ENCODE measurements around the gene FTSJ3. TPM values are rescaled to one million over a fixed set of nuclear protein-coding genes. Genes with fewer than 3 reads are reported as not detected.

The FTSJ3 gene
- total and polyA plus RNA-seq, 10 of the 15 experiments (the other 5 are each of a cell fraction or from before 2014, with no cell fraction given): 17.2 to 79.2 (median 50.4) TPM

GRCh38 chr17:63820963-63821561 is 6.4 kb downstream of the FTSJ3 start:
- no peak for FAIRE-seq
- peak; percentile 56 for TF ChIP-seq POLR2AphosphoS5 (IDR thresholded peaks at IDR 0.05; ENCODE audit: low read length)
- TF ChIP-seq FOS (IDR thresholded peaks at IDR 0.05; ENCODE audit: borderline replicate concordance, extremely low read depth, insufficient read length): no peak
- TF ChIP-seq TCF7 (IDR thresholded peaks at IDR 0.05; ENCODE audit: borderline replicate concordance): no peak
- no peak for TF ChIP-seq TBL1XR1 (IDR thresholded peaks at IDR 0.05; ENCODE audit: low read depth, low read length)

GRCh38 chr17:63819585-63820537 is 7.6 kb downstream of the FTSJ3 start:
- H3K79me2 ChIP-seq (ENCODE audit: control insufficient read depth, insufficient read depth, low read length): no peaks in the 10 kb centered on the region; the same call in 1 of the 2 replicates
- in situ Hi-C loops (cut with MboI): no loop called here
- H3K4me1 ChIP-seq (ENCODE audit: control insufficient read depth, insufficient read depth, low read length): no peaks in the 10 kb centered on the region
- DNase-seq (ENCODE audit: low read depth, low spot score): no peak
- H3K4me3 ChIP-seq: no peak overlapping the region
- SMC1A ChIA-PET (ENCODE audit: uncharacterized antibody, unreplicated experiment): no interaction called here
- no peak overlapping the region for H3K27ac ChIP-seq (ENCODE audit: control insufficient read depth, insufficient read depth)
- BruUV-seq (replicated peaks): TSS peak; percentile 61
- no peaks in the 10 kb centered on the region for H3K27me3 ChIP-seq (replicated peaks in 1 of 2; ENCODE audit: control insufficient read depth in 2 of 2, insufficient read depth in 2 of 2, low read length in 1 of 2)
- 69% methylated on average over 20 of the region's 21 CpGs for WGBS (ENCODE audit: insufficient coverage, insufficient replicate concordance, low lambda C conversion rate, missing lambda C conversion rate)
- no peak overlapping the region for H3K9ac ChIP-seq (ENCODE audit: control insufficient read depth, insufficient read depth, low read length)
- FAIRE-seq: no peak
- intact Hi-C loops (cut with micrococcal nuclease; ENCODE audit: unreplicated experiment): no loop called here
- CTCF ChIA-PET: interaction anchor here (1.6 kb wide), 1 partner anchor 8 kb away, joined by 4 read pairs; no protein-coding TSS in a partner anchor
- ATAC-seq: no peak
- H2AFZ ChIP-seq (ENCODE audit: control insufficient read depth, low read depth, low read length): no peak overlapping the region
- H3K9me3 ChIP-seq (replicated peaks; ENCODE audit: control insufficient read depth, insufficient read depth, low read length): no peaks in the 10 kb centered on the region
- POLR2A ChIA-PET: interaction anchor here (0.5 to 1.0 kb wide), 2 partner anchors 20 to 22 kb away, joined by 3 to 5 read pairs; no protein-coding TSS in a partner anchor
- H3K4me2 ChIP-seq (ENCODE audit: control insufficient read depth, insufficient read depth): no peak overlapping the region
- no peaks in the 10 kb centered on the region; the same call in 1 of the 2 replicates for H4K20me1 ChIP-seq (ENCODE audit: control insufficient read depth, insufficient read depth)
- peaks cover 43 to 49% of the 10 kb centered on the region in 2 experiments for H3K36me3 ChIP-seq (ENCODE audit: control insufficient read depth in 2 of 2, insufficient read depth in 2 of 2, low read length in 1 of 2)
- RAD21 ChIA-PET (ENCODE audit: unreplicated experiment): no interaction called here
- TF ChIP-seq MTA2 (IDR thresholded peaks at IDR 0.05; ENCODE audit: low read depth) (no peak), POLR2A (IDR thresholded peaks at IDR 0.05; ENCODE audit: low read depth, low read length) (peak; percentile 44), SMAD1 (IDR thresholded peaks at IDR 0.05; ENCODE audit: low read depth, partially characterized antibody) (no peak), STAT1 (conservative IDR thresholded peaks at IDR 0.05) (no peak), POLR2AphosphoS2 (IDR thresholded peaks at IDR 0.05; ENCODE audit: low read depth, low read length) (peak; percentile 46; the same call in 1 of the 2 replicates), CHD4 (IDR thresholded peaks at IDR 0.05) (no peak), NFYB (IDR thresholded peaks at IDR 0.05; ENCODE audit: insufficient read depth, low read depth, low read length) (no peak), CEBPZ (IDR thresholded peaks at IDR 0.05; ENCODE audit: low read depth, low read length) (no peak), IRF4 (IDR thresholded peaks at IDR 0.05; ENCODE audit: low read depth, low read length) (no peak)

More at GRCh38 chr17:63820963-63821561, 6.4 kb downstream of the FTSJ3 start:
- peaks cover 7% of the 10 kb centered on the region for H3K4me1 ChIP-seq (ENCODE audit: control insufficient read depth, insufficient read depth, low read length)
- no peak overlapping the region for H3K4me3 ChIP-seq
- no peak for ATAC-seq
- ChIA-PET RAD21 (ENCODE audit: unreplicated experiment) (no interaction called here), SMC1A (ENCODE audit: uncharacterized antibody, unreplicated experiment) (no interaction called here), POLR2A (interaction anchor here (0.7 kb wide), 1 partner anchor 37 kb away, joined by 3 read pairs; no protein-coding TSS in a partner anchor), CTCF (interaction anchor here (1.2 kb wide), 1 partner anchor 122 kb away, joined by 3 read pairs; no protein-coding TSS in a partner anchor)
- no peak overlapping the region for H3K27ac ChIP-seq (ENCODE audit: control insufficient read depth, insufficient read depth)
- in situ Hi-C loops (cut with MboI): no loop called here
- no peak overlapping the region for H3K9ac ChIP-seq (ENCODE audit: control insufficient read depth, insufficient read depth, low read length)
- no peak overlapping the region for H2AFZ ChIP-seq (ENCODE audit: control insufficient read depth, low read depth, low read length)
- H4K20me1 ChIP-seq (ENCODE audit: control insufficient read depth, insufficient read depth): no peaks in the 10 kb centered on the region; the same call in 1 of the 2 replicates
- intact Hi-C loops (cut with micrococcal nuclease; ENCODE audit: unreplicated experiment): no loop called here
- H3K36me3 ChIP-seq (ENCODE audit: control insufficient read depth in 2 of 2, insufficient read depth in 2 of 2, low read length in 1 of 2): peaks cover 32 to 43% of the 10 kb centered on the region in 2 experiments
- H3K4me2 ChIP-seq (ENCODE audit: control insufficient read depth, insufficient read depth): no peak overlapping the region
- DNase-seq (ENCODE audit: low read depth, low spot score): no peak
- H3K27me3 ChIP-seq (replicated peaks in 1 of 2; ENCODE audit: control insufficient read depth in 2 of 2, insufficient read depth in 2 of 2, low read length in 1 of 2): no peaks in the 10 kb centered on the region
- 83% methylated on average over 10 of the region's 10 CpGs for WGBS (ENCODE audit: insufficient coverage, insufficient replicate concordance, low lambda C conversion rate, missing lambda C conversion rate)
- no peaks in the 10 kb centered on the region for H3K9me3 ChIP-seq (replicated peaks; ENCODE audit: control insufficient read depth, insufficient read depth, low read length)
- peaks cover 10% of the 10 kb centered on the region for H3K79me2 ChIP-seq (ENCODE audit: control insufficient read depth, insufficient read depth, low read length)
- BruUV-seq (replicated peaks): no TSS peak
